Parathyroid adenoma (tissue), 2 donors: ENCODE results near the gene OR14A16.

ENCODE experiments used
- H2AFZ ChIP-seq: fragments of 300-600 bp; sonication (generic); one replicate; pipeline ENCODE4 v1.7.0; 2017; ENCODE audit warnings: antibody characterized with exemption, mild to moderate bottlenecking
- H3K27ac ChIP-seq: fragments of 300-600 bp; sonication (generic); one replicate; pipeline ENCODE4 v1.7.0; 2017
- H3K27me3 ChIP-seq: fragments of 300-600 bp; sonication (generic); one replicate; pipeline ENCODE4 v1.7.0; 2017; ENCODE audit warnings: low read length; ENCODE audit not compliant: control insufficient read depth, insufficient read depth
- H3K36me3 ChIP-seq: fragments of 300-600 bp; sonication (generic); one replicate; pipeline ENCODE4 v1.7.0; 2017; ENCODE audit warnings: low read length; ENCODE audit not compliant: control insufficient read depth, insufficient read depth
- H3K4me1 ChIP-seq: fragments of 300-600 bp; sonication (generic); one replicate; pipeline ENCODE4 v1.7.0; 2017; ENCODE audit warnings: control low read depth
- H3K4me2 ChIP-seq: fragments of 300-600 bp; sonication (generic); one replicate; pipeline ENCODE4 v1.7.0; 2017; ENCODE audit warnings: low read length
- H3K4me3 ChIP-seq: fragments of 300-600 bp; sonication (generic); one replicate; pipeline ENCODE4 v1.7.0; 2017; ENCODE audit warnings: low read depth, low read length
- H3K79me2 ChIP-seq: fragments of 300-600 bp; sonication (generic); one replicate; pipeline ENCODE4 v1.7.0; 2017; ENCODE audit warnings: control low read depth
- H3K9ac ChIP-seq: fragments of 300-600 bp; sonication (generic); one replicate; pipeline ENCODE4 v1.7.0; 2017; ENCODE audit warnings: mild to moderate bottlenecking
- H3K9me3 ChIP-seq: fragments of 300-600 bp; sonication (generic); one replicate; pipeline ENCODE4 v1.7.0; 2017; ENCODE audit warnings: low read length; ENCODE audit not compliant: control insufficient read depth
- CTCF ChIP-seq: fragments of 300-600 bp; sonication (generic); IDR thresholded peaks from one replicate; pipeline ENCODE4 v1.7.0; 2017; ENCODE audit warnings: antibody characterized with exemption, mild to moderate bottlenecking
- donor health status: primary hyperparathyroidism.

The OR14A16 gene

DNA sequence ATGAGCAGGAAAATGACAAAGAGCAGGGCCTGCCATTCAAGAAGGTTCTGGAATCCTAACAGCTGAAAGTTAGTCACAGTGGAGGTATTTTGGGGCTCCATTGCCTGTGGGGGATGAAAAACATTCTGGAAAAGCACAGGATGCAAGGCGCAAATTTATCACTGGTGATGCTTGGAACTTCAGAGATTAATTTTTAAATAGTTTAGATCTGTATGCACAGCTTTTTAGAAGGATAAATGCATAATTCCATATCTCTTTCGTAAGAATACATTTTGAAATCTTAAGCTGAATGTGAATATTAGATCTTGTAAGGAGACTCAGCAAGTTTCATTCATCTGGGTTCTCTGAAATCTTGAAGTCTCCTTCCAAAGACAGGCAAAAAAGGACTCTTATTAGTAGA, 17.9 kb upstream of the OR14A16 start, which contains the start of gene OR11L1:
Gene OR11L1, minus strand, starts transcription at position 101 of the 400 bp plus-strand sequence. Its CDS starts 0 bp downstream, at position 101.
- Histone ChIP-seq H3K4me1 (no peaks in the 10 kb centered on the region), H3K4me3 (no peak within 1 kb of the TSS), H3K27me3 (no peaks in the 10 kb centered on the region), H3K9me3 (no peaks in the 10 kb centered on the region), H3K79me2 (no peaks in the 10 kb centered on the region), H3K9ac (no peak within 1 kb of the TSS), H3K36me3 (no peaks in the 10 kb centered on the region), H3K4me2 (no peak within 1 kb of the TSS), H2AFZ (no peak within 1 kb of the TSS), H3K27ac (no peak within 1 kb of the TSS)
- no peak for TF ChIP-seq CTCF

- no peak overlapping the region for H2AFZ ChIP-seq
- no peak overlapping the region for H3K27ac ChIP-seq
- no peak overlapping the region for H3K9ac ChIP-seq
- no peaks in the 10 kb centered on the region for H3K27me3 ChIP-seq
- H3K36me3 ChIP-seq = no peaks in the 10 kb centered on the region
- H3K4me3 ChIP-seq = no peak overlapping the region
- H3K4me2 ChIP-seq = no peak overlapping the region
- H3K79me2 ChIP-seq = no peaks in the 10 kb centered on the region
- TF ChIP-seq CTCF = no peak
- no peaks in the 10 kb centered on the region for H3K4me1 ChIP-seq
- no peaks in the 10 kb centered on the region for H3K9me3 ChIP-seq
Observed at GRCh38 chr1:247840818-247841217, 16.9 kb upstream of the OR14A16 start.

- Histone ChIP-seq H3K4me2 (no peak overlapping the region), H3K9me3 (no peaks in the 10 kb centered on the region), H3K27me3 (no peaks in the 10 kb centered on the region), H3K36me3 (no peaks in the 10 kb centered on the region), H3K4me3 (no peak overlapping the region), H3K4me1 (no peaks in the 10 kb centered on the region), H3K27ac (no peak overlapping the region), H3K9ac (no peak overlapping the region), H3K79me2 (no peaks in the 10 kb centered on the region), H2AFZ (no peak overlapping the region)
- TF ChIP-seq CTCF = no peak
Observed at GRCh38 chr1:247833601-247834000, 9.7 kb upstream of the OR14A16 start.

DNA sequence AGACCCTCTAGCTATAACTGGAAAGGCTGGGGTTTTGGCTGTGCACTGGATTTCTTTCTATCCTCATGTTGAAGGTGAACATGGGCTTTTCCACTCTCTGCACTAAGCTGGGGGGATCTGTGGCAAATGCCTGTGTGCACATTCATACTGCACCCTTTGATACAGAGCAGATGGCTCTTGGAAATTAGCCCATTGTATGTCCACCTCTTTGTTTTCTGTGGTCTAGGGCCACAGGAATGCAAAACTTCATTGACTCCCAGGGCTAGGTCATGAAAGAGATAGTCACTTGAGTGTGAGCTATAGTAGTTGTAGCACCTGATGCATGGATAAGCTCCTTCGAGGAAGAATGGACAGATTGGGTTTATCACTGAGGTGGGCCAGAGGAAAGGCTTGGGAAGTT, 5.7 kb upstream of the OR14A16 start:
- H3K4me2 ChIP-seq = no peak overlapping the region
- H3K27ac ChIP-seq = no peak overlapping the region
- no peak overlapping the region for H3K9ac ChIP-seq
- H2AFZ ChIP-seq = no peak overlapping the region
- no peaks in the 10 kb centered on the region for H3K4me1 ChIP-seq
- no peaks in the 10 kb centered on the region for H3K36me3 ChIP-seq
- no peak for TF ChIP-seq CTCF
- no peaks in the 10 kb centered on the region for H3K79me2 ChIP-seq
- no peak overlapping the region for H3K4me3 ChIP-seq
- H3K27me3 ChIP-seq = no peaks in the 10 kb centered on the region
- H3K9me3 ChIP-seq = no peaks in the 10 kb centered on the region

- Histone ChIP-seq H3K36me3 (no peaks in the 10 kb centered on the region), H3K4me1 (no peaks in the 10 kb centered on the region), H3K9me3 (no peaks in the 10 kb centered on the region), H3K27ac (no peak overlapping the region), H3K4me2 (no peak overlapping the region), H2AFZ (no peak overlapping the region), H3K4me3 (no peak overlapping the region), H3K79me2 (no peaks in the 10 kb centered on the region), H3K9ac (no peak overlapping the region), H3K27me3 (no peaks in the 10 kb centered on the region)
- TF ChIP-seq CTCF = no peak
Observed at GRCh38 chr1:247825362-247825761, 1.4 kb upstream of the OR14A16 start.
